Astrocyte of the spinal cord (primary cell): Measurements from ENCODE around the gene ABCA1.
A peak's percentile ranks its signal among the peaks of the same experiment; 100 is the strongest.

ENCODE experiments used
- DNase-seq: peaks from one replicate; pipeline ENCODE4 v3.0.0; 2011; ENCODE audit warnings: low read depth, low spot score
- H3K4me3 ChIP-seq: 2 replicates; pipeline ENCODE4 v1.5.1; 2011; ENCODE audit warnings: low read depth, mild to moderate bottlenecking, low read length, moderate library complexity
- in situ Hi-C: cut with HindIII; loops from 2 replicates; pipeline ENCODE4 v1.10.0; 2017; ENCODE audit warnings: low sequenced_read_pairs
- TF ChIP-seq, protein P1 (sequence below): IDR thresholded peaks from 2 replicates; pipeline ENCODE4 v1.5.1; 2012; ENCODE audit warnings: low read depth, mild to moderate bottlenecking, low read length, inconsistent platforms

The ABCA1 gene

DNA sequence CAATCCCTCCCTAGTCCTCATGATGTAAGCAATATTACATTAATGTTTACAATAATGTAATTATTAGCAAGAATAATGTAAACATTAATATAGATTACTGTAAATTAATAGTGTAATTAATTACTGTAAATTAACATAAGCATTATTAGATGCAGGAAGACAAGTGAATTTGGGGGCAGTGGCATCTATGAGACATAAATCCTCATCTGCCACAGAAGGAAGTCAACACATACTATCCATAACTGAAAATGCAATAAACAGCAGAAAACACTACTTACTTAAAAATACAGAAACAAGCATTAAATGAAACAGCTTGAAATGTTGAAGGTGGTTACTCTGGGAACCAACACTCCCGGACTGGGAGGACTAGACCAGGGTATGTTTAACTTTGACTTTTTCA, 181.2 kb downstream of the ABCA1 start:
- TF ChIP-seq, protein P1, sequence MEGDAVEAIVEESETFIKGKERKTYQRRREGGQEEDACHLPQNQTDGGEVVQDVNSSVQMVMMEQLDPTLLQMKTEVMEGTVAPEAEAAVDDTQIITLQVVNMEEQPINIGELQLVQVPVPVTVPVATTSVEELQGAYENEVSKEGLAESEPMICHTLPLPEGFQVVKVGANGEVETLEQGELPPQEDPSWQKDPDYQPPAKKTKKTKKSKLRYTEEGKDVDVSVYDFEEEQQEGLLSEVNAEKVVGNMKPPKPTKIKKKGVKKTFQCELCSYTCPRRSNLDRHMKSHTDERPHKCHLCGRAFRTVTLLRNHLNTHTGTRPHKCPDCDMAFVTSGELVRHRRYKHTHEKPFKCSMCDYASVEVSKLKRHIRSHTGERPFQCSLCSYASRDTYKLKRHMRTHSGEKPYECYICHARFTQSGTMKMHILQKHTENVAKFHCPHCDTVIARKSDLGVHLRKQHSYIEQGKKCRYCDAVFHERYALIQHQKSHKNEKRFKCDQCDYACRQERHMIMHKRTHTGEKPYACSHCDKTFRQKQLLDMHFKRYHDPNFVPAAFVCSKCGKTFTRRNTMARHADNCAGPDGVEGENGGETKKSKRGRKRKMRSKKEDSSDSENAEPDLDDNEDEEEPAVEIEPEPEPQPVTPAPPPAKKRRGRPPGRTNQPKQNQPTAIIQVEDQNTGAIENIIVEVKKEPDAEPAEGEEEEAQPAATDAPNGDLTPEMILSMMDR = no peak
- in situ Hi-C loops = no loop called here
- no peak for DNase-seq
- peak overlapping the region; percentile 86 for H3K4me3 ChIP-seq

DNA sequence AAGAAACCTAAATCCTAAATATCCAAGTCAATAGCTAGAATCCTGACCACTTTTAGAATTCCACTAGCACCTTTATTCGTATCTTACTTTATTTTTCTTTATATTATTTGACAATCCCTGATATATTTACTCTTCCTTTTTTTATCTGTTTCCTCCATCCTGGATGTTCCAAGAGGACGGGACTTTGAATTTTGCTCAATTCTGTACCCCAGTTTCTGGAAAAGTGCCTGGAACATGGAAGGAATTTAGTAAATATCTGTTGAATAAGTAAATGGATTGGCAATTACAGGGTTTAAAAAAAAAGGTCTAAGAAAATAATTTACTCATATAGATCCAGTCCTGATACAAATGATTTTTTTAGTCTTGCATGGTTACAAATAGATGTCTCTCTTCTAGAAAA, 181.7 kb downstream of the ABCA1 start:
- DNase-seq = no peak
- in situ Hi-C loops = no loop called here
- TF ChIP-seq, protein P1 = no peak
- no peak overlapping the region for H3K4me3 ChIP-seq

DNA sequence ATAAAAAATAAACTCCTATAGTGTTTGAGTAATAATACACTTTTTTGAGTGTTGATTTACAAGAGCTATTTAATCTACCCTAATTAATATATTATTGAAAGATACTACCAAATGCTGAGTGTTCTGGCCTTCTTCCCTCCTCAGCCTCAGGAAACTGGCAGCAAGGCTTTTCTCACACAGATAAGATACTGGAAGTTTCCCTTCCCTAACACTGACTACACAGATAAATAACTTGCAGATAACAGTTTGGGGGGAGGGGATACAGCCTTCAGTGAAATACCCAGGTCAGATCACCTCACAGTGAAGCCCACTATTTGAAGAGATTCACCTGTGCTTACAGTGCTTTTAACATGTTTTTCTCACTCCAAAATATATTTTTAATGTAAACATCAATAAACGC, 182.1 kb downstream of the ABCA1 start:
- TF ChIP-seq, protein P1 = no peak
- DNase-seq = no peak
- H3K4me3 ChIP-seq = no peak overlapping the region
- in situ Hi-C loops = no loop called here

DNA sequence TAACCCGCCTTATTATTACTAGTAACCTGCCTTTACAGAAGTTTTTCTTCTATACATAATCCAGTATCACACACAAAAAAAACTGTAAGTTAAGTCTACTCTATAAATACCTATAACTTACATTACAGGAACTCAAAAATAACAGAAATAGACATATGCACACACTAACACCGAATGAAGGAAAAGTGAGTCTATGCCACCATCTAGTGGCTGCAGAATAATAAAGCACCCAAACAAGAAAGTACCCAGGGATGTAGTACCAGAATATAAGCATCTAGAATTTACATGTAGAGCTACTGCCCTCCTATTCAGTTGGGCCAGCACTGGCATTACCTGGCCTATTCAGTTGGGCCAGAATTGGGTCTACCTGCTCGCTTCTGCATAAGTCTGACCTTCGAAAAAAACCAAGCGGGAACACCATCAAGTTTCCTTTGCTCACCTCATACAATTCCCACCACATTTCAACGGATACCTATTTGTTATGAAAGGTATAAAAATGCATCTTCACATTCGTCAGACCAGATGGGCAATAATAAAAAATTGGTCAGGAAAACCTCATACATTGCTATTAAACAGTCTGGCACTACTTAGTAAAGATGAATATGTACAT, 184.5 kb downstream of the ABCA1 start:
- H3K4me3 ChIP-seq = no peak overlapping the region
- TF ChIP-seq, protein P1 = peak; percentile 63
- in situ Hi-C loops = no loop called here
- DNase-seq = peak; percentile 70

DNA sequence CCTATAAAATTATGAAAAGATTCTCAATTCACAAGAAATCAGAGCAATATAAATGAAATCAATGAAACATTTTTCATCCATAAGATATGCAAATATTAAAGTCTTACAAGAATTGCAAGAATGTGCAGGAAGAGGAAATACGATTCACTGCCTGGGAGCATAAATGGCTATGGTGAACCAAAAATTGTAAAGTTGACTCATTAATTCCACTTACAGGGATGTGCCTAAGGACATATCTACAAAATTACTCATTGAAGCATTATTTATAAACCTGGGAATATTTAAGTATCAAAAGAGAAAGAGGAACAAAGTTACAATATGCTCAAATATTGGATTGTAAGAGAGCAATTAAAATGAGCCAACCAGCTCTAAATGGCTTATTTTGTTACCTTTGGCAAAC, 187.3 kb downstream of the ABCA1 start:
- no peak overlapping the region for H3K4me3 ChIP-seq
- TF ChIP-seq, protein P1 = no peak
- in situ Hi-C loops = no loop called here
- DNase-seq = peak; percentile 32

DNA sequence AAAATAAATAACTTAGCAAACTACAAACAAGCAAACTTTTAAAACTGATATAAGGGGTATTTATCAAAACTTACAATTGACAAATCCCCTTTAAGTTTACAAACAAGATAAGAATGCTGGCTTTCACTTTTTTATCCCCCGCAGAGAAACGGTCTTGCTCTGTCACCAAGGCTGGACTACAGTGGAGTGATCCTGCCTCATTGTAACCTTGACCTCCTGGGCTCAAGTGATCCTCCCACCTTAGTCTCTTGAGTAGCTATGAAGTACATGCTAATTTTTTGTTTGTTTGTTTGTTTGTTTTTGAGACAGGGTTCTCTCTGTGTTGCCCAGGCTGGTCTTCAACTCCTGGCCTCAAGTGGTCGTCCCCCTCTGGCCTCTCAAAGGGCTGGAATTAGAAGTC, 189.5 kb downstream of the ABCA1 start:
- no peak overlapping the region for H3K4me3 ChIP-seq
- TF ChIP-seq, protein P1 = no peak
- in situ Hi-C loops = no loop called here

More for the DNA sequence above, 189.5 kb downstream of the ABCA1 start:
- no peak for DNase-seq
